Stimulated activated CD4-positive, alpha-beta T cell treated with anti-CD3 and anti-CD28 coated beads, TNF-alpha, amount 100 ng/mL, for 4 hours (primary cell): Measurements from ENCODE around the gene LOXL1.
"Not testable (repeated sequence)": the region's sequence is repeated elsewhere in the genome, so short reads cannot be mapped to it uniquely, and the experiment has no call there.

ENCODE experiments used
- DNase-seq, 3 experiments: peaks; one replicate each; pipeline ENCODE4 v3.0.0-alpha.2; 2020; ENCODE audit warnings: low read depth in 3 of 3

LOXL1 gene

DNA sequence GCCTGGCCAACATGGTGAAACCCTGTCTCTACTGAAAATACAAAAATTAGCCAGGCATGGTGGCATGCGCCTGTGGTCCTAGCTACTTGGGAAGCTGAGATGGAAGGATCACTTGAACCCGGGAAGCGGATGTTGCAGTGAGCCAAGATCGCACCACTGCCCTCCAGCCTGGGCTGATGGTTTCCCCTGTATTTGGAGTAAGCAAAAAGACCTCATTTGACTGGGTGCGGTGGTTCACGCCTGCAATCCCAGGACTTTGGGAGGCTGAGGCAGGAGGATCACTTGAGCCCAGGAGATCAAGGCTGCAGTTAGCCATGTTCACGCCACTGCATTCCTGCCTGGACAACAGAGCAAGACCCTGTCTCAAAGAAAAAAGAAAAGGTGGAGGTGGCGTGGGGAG lies 12.3 kb downstream of the LOXL1 start:
- DNase-seq = not testable (repeated sequence)

DNA sequence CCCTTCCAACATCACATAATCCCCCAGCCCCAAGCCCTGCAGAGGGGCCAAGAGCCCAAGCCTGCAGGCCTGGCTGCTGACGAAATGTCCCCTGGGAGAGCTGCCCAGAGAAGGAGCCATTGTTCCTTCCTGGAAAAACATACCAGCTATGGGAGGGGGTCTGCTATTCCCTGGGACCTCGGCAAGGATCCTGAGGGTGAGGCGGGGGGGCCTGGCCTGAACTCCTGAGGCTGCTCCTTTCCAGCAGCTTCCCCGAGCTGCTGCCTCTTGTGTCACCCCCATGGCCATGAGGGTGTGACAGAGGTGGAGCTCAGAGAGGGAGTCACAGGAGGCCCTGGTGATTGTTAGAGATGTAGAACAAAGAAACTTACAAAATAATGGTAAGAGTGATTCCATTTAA lies 12.9 kb downstream of the LOXL1 start:
- no peak for DNase-seq

DNA sequence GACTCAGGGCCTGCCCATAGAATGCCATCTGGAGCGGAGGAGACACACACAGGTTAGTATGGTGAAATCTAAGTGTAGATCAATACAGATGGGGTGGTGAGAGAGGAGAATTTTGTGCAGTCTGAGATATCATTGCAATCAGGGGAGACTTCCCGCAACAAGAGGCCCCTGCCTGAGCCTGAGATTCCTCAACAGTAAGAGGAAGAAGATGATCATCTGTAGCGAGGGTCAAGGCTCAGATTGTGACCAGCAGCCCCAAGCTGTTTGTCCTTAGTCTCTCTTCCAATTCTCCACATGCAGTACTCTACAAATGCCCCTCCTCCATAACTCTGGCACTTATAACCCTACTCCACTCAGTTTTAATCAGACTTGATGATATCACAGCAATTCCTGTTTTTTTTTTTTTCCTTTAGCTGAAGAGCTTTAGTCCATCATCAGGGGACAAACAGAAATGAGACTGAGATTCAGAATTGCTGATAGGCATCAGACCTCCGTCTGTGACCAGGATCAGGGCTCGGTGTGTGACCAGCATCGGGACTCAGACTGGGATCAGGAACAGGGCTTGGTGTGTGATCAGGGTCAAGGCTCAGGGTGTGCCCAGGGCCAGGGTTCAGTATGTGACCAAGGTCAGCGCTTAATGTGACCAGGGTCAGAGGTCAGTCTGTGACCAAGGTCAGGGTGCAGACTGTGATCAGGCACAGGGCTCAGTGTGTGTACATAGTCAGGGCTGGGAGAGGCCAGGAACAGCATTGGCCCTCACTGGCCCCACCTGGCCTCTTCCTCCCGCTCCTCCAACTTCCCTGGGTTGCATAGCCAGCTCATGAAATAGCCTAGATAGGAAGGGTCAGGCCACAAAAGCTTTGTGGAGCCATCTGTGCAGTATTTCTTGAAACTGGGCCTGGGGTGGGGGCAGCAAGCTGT lies 14.1 kb downstream of the LOXL1 start:
- DNase-seq = no peak

DNA sequence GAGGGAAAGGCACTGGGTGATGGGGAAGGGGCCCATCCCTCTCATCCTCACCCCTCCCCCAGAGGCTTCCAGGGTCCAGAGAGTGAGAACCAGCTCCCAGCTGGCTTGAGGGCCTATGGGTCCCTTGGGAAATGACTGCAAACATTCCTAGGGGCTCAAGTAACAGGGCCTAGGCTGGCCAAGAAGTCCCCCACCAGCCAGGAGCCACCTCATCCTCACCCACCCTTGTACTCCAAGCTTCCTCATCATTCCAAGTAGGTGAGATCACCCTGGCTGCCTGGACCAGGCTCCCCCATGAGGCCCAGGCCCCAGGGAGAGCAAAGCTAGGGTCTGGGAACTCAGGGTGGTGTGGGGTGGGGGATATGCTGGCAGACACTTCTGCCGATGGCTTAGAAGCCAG lies 14.8 kb downstream of the LOXL1 start:
- no peak for DNase-seq

DNA sequence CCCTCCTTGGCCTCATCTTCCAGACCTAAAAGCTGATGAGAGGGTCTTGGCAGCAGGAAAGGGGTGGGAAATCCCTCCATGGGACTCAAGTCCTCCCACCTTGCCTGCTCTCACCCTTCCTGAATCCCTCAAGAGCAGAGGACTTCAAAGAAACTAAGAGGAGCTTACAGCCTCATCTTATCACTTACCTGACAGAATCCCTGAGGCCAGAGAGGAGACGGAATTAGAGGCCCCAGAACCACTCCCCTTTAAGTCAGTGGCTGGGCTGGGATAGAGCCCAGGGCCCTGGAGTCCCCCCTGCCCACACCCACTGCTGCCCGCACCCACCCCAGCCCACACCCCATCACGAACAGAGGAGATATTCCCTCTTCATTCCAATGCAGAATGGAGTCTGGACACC lies 15.2 kb downstream of the LOXL1 start:
- DNase-seq = no peak

DNA sequence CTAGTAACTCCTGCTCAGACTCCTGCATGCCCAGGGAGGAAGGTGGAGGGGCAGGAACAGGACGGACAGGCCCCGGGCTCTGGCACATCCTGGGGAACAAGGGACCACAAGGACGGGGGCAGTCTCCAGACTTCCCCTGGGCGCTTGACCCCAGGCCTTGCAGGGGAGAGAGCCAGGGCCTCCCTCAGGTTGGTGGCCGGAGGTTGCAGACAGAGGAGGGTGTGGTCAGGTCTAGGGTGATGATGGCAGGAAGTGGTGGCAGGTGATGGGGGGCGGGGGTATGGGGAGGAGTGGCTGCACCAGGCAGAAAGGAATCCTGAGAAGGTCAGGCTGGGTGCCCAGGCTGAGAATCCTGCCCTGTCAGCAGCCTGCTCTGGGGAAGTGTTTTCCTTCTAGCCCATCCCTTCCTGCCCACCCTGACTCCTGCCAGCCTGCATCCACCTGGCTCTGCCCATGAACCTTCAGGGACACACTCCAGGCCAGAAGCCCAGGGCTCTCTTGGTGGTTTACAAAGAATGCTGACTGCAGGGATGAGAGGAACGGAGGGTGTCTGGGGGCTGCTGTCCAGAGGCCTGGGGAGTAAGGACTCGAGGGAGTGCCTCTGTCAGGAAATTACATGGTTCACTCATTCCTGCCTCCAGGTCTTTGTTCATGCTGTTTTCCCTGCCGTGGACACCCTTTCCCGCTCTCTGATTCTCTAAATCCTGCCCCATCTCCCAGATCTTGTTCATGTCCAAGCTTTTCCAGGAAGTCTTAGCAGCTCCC lies 15.8 kb downstream of the LOXL1 start:
- no peak for DNase-seq

DNA sequence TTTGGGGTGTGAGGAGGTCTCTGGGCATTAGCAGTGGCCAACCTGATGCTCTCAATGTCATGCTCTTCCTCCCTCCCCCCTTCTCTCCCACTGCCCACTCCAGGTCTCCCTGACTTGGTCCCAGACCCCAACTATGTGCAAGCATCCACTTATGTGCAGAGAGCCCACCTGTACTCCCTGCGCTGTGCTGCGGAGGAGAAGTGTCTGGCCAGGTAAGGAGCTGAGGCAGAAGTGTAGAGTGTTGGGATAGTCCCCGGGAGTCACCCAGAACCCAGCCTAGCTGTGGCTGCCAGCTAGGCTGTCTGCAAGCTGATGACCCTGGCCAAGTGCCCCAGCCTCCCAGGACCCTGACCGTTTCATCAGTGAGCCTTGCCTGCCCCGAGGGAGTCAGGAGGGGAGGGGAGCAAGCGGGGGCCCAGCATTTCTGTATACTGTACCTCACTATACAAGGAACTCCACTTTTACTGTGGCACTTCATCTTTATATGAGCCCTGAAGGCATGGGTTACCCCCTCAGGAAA lies 16.5 kb downstream of the LOXL1 start:
- no peak for DNase-seq

DNA sequence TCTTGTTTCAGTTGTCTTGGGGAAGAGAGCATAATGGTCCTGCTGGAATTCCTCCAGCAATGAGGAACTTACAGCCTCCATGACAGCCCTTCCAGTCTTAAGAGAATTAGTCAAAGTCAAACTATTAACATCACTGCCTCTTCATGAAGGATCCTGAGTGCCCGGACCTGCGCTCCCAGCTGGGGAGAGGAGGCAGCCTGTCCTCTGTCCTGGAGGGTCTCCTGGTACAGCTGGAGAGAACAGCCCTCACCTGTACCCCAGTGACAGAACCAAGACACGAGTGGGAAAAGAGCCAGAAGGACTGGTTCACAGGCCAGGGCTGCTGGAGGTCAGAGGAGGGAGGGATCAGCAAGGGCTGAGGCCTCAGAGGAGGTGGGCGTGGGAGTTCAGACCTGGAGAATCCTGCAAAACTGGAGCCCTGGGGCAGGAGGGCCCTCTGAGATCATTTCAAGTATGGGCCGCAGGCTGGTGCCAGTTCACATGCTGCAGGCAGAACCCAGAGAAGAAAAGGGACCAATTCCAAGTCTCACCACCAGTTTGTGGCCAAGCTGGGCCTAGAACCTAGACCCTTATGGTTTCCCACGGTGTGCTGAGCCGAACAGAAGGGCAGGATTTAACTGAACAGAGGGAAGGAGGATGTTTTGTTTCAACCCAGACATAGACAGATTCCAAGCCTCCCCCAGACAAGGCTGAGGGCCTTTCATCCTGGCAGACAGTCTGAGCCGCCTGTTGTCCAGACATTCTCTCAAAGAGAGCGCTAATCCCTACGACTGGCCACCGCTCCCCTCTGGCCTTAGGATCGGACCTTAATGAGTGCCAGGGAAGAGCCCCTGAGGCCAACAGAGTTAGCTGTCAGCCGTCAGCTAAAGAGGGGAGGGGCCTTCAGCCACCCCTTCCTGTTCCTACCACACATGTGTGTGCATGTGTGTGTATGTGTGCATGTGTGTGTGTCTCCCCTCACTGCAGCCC lies 18.2 kb downstream of the LOXL1 start:
- DNase-seq = no peak

DNA sequence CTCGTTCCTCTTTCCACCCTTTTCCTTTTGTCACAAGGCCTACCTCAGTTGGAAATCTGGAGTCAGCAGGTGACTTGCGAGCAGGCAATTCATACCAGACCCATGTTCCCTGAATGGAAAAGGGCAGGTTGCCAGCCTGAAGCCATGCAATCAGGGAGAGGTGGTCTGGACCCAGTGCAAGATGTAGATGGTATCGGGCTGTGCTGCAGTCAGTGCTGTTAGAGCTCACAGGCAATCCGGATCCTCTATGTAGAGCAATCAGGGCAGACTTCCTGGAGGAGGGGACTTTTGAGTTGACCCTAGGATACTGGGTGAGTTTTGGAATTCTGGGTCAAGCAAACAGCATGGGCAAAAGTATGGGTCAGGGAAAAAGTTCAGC lies 18.9 kb downstream of the LOXL1 start:
- no peak for DNase-seq

DNA sequence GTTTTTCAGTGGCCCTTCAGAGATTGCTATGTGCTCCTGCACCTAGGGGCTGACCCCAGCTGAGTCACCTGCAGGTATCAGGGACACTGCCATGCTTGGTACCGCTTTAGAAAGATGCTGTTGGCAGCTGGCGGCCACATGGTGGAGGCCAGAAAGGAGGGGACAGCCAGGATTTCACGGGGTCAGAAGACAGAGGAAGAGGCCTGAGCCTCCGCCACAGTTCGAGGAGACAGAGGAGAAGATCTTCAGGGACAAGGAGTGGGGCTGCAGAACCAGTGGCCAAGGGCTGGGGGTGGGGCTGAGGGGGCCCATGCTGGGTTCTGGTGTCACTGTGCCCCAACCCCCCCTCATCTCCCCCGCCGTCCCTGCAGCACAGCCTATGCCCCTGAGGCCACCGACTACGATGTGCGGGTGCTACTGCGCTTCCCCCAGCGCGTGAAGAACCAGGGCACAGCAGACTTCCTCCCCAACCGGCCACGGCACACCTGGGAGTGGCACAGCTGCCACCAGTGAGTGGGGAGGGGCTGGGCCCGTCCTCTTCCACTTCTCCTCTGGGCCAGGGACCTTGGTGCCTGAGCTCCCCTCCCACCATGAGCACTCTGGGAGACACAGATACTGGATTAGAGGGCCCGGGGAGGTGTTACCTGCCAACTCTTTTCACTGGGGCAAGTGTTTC lies 19.9 kb downstream of the LOXL1 start:
- DNase-seq = no peak

DNA sequence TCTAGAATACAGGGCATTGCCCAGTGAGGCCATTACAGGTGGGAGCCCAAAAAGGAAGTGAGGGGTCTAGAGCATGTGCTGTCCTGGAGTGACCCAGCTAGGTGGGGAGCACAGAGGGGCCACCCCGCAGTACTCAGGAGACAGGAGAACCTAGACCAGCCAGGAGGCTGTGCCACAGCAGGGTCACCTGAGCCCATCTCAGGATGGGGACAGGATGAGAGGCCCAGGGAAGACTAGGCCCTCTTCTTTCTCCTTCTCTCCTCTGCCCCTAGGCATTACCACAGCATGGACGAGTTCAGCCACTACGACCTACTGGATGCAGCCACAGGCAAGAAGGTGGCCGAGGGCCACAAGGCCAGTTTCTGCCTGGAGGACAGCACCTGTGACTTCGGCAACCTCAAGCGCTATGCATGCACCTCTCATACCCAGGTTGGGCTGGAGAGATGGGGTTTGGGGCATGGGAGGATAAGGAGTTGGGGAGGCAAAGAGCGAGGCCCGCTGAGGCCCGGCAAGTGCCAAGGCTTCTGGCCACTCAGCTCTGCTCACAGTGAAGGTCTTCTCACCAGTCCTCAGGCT lies 20.6 kb downstream of the LOXL1 start:
- no peak for DNase-seq

DNA sequence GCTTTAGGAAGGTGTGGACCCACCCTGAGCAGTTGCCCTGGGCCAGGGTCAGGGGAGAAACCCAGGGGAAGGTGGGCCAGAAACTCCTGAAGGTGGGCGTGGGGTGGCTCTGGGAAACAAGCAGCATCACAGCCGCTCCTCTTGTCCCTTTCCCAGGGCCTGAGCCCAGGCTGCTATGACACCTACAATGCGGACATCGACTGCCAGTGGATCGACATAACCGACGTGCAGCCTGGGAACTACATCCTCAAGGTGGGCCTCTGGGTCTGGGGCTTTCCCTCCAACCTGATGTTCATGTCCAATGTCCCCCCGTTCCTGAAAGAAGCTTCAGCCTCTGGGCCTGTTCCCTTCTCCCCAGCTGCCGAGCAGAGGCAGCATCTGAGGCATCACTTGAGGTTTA lies 21.4 kb downstream of the LOXL1 start:
- DNase-seq = no peak

DNA sequence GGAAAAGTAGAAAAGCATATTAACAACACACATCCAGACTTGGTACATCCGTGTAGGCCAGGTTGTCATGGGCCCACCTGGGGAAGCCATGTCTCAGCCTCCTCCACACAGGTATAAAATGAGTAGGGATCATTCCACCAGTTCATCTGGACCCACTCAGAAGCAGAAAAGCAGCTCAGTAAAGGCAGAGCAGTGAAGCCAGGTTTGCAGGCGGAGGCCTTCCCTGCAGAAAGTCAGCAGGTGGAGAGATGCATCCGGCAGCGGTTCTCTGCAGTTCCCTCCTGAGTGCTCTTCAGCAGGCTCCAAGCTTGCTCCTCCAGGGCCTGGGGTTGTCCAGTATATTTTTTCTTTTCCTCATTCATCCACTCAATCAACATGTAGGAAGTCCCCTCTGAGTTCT lies 22.1 kb downstream of the LOXL1 start:
- no peak for DNase-seq

DNA sequence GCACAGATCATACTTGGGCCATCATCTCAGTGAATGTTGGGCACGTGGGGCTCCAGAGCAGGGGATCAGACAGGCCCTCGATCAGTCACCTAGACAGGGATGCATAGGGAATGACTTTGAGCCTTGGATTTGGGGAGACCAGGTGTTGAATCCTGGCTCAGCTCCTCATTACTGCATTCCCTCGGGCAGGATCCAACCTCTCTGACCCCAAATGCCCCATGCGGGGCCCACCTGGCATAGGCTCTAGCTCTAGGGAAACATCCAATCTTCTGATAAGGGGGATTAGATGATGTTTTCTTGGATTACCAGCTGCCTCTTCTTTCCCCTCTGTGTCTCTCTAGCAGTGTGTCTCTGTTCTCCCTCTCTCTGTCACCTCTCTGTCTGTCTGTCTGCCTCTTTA lies 22.7 kb downstream of the LOXL1 start:
- DNase-seq = no peak

DNA sequence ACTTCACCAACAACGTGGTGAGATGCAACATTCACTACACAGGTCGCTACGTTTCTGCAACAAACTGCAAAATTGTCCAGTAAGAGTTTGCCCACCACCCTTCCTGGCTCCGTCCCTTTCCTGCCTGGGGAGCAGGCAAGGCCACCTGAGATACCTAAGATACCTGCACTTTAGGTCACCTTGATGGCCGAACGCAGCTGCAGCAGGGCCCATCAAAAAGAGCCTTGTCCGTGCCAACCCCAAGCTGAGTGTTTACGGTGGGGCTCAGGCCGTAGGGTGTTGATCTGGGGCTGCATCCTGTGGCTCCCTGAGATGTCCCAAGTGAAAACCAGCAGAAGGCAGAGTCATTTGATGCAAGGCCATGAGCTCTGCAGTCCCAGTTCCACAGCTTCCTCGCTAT lies 23.2 kb downstream of the LOXL1 start:
- DNase-seq = no peak

DNA sequence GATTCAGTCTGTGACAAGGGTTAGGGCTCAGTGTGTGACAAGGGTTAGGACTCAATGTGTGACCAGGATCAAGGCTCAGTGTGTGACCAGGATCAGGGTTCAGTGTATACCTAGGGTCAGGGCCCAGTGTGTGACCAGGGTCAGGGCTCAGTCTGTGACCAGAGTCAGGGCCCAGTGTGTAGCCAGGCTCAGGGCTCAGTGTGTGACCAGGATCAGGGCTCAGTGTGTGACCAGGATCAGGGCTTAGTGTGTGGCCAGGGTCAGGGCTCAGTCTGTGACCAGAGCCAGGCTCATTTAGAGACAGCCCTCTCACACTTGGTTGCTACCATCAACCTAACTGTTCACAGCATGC lies 24.2 kb downstream of the LOXL1 start:
- no peak for DNase-seq

DNA sequence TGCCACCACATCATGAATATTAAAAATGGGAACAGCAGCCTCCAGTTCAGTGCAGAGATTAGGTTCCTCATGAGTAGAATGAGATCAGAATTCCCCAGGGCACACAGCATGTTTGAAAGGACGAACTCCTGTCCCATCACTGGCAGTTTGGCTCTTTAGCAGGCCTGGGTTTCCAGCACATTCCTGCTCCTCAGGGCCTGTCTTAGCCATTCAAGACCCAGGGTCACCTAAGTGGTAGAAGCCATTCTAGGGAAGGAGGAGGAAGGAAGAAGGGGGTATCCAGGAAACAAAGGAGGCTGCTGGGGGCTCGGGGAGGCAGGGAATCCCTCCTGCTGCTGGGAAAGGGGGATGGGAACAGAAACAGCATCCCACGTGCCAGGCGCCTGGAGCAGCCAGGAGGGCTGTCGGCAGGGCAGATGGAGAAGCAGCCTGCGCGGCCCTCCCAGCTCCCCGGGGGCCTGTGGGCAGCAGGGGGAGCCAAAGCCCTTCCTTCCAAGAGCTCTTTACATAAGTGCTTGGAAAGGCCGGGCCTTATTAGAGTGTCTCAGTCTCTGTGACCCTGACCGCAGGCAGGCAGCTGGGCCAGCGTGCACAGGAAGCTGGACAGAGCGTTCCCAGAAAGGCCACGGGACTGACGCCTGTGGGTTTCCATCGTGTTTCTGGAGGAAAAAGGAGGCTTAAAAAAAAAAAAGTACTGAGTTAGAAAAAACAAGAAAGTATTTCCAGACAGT lies 24.7 kb downstream of the LOXL1 start:
- DNase-seq = peak; percentile 48 to 50 (median 50)

DNA sequence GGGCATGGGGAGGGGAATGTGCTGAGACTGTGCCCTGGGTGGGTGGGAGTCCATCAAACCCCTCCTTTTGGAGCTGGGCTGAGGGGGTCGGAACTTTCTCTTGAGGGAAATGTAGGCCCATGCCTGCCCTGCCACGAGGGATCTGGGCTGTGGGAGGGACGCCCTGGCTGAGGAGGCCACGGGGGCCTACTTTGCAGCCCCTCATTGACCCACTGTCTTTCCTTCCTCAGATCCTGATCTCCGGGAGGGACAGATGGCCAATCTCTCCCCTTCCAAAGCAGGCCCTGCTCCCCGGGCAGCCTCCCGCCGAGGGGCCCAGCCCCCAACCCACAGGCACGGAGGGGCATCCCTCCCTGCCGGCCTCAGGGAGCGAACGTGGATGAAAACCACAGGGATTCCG lies 25.3 kb downstream of the LOXL1 start:
- no peak for DNase-seq

DNA sequence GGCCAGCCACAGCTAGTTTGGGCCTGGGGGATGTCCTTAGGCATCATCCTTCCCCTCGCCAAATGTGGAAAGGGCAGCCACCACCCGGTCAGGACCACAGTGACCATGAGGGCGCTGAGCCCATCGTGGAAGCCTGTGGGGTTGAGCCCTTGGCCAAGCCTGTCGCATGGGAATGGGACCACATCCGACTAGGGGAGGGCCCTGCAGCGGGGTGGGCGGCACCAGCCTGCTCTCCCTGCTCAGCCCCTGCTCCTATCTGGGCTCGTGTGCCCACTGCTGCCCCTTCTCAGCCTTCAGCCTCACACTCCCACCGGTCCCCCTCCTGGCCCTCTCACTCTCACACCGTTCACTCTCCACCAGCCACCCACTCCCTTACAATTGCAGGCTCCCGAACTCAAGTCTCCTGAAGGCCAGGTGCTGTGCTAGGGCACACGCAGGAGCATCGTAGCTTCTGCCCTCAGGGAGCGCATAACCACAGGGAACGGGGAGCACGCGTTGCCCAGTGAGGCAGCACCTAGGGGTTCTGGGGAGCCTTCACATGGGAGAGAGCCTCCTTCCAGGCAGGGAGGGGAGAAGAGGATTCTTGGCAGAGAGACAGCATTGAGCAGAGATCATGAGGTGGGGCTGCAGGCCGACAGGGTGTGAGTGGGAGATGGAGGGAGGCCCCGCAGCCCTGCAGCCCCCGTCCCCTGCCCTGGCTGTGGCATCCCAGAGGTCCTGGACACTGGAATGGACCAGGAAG lies 26.1 kb downstream of the LOXL1 start:
- DNase-seq = no peak
